Left renal cortex interstitium (tissue), 4 donors: ENCODE measurements around the gene COMMD7. TPM values are rescaled to one million over a fixed set of nuclear protein-coding genes. Genes with fewer than 3 reads are reported as not detected.

Experiments used
- DNase-seq, 4 donors: peaks; one replicate each; pipeline ENCODE4 v3.0.0-alpha.2; 2013; ENCODE audit warnings: low read depth in 4 of 4, low spot score in 2 of 4, missing footprints in 1 of 4
- polyA plus RNA-seq, 4 donors: library from polyadenylated mRNA; unstranded; fragments of 120-200 nt; gene quantifications; one replicate each; pipeline ENCODE4 v1.2.1, GENCODE V29; 2013; ENCODE audit not compliant: insufficient read length in 4 of 4

Gene COMMD7
- polyA plus RNA-seq, 4 donors: 62.1 to 75.2 (median 71.6) TPM

- DNase-seq: no peak
Measured at GRCh38 chr20:32682508-32682987, 60.7 kb downstream of the COMMD7 start.

DNA sequence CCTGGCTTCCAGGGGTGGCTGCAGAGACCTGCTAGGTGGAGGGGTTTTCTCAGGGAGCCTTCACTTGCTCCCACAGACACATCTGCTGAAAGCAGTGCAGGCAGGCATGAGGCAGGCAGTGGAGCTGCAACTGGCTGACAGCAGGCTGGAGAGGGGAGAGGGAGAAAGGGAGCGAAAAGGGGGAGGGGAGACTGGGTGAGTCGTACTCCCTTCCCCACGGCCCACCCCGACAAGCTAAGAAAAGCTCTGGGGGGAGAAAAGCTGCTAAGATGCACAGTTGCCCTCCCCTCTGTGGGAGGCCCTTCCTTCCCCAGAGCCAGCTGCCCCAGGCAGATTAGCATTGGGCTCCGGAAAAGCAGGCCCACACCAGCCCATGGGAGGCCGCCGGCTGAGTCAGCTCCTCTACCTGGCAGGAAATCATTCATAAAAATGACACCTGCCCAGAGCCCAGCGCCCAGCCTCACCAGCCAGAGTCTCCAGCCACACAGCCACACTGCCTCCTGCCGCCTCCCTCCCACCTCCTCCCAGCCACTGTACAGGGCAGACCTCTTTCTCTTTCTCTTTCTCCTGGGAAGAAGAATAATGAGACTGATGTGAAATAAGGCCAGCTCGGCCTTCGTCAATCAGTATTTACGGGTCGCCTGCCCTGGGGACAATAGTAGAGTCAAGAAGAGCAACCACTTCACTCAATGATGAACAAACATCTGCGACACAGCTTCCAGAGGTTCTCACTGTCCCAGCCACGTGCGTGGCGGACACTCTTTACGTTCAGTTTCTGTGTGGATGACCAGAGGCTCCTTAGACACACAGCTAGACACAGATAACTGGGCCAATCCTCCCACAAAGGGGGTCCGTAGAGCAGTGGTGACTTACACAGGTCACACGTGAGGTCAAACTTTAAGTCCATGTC is 61.8 kb downstream of the COMMD7 start:
- DNase-seq: no peak

GRCh38 chr20:32680544-32681174 is 62.6 kb downstream of the COMMD7 start:
- DNase-seq: no peak

GRCh38 chr20:32678948-32679347 is 64.3 kb downstream of the COMMD7 start:
- no peak for DNase-seq

GRCh38 chr20:32675223-32675975 is 67.9 kb downstream of the COMMD7 start:
- DNase-seq: no peak

GRCh38 chr20:32674362-32674789 is 68.9 kb downstream of the COMMD7 start:
- no peak for DNase-seq

DNA sequence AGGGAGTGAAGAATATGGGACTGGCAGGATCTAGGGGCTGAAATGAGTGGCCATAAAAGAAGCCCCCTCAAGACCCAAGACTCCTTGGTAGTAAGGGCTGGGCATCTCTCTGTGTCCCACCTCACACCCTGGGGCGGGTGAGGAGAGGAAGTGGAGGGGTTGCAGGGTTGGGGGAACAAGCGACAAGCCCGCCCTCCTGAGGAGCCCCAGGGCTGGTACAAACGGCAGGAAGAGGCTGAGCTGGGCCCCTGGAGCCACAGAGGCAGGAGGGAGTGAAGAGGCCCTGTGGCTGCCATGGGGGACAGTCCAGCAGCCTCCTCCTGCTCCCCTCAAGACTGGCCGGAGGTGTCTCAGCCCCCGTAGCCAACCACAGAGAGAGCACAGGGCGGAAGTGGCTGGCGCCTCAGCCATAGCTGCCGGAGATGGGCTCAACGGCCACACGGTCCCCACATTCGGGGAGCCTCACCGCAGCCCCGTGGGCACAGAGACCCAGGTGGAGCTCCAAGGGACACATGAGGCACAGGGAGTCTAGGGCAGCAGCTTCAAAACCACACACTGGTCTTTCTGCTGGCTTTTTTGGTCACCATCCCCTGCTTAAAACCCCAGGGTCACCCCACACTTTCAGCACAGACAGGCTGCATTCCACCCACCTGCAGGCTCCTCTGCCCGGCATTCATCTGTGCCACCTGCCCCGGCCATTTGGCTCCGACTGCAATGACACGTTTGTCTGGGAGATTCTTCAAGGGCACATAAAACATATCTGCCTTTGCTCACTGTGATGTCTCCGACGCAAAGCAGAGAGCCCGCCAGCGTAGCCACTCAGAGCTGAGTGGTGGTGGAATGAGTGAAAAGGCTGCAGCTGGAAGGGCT is 70.0 kb downstream of the COMMD7 start:
- no peak for DNase-seq

DNA sequence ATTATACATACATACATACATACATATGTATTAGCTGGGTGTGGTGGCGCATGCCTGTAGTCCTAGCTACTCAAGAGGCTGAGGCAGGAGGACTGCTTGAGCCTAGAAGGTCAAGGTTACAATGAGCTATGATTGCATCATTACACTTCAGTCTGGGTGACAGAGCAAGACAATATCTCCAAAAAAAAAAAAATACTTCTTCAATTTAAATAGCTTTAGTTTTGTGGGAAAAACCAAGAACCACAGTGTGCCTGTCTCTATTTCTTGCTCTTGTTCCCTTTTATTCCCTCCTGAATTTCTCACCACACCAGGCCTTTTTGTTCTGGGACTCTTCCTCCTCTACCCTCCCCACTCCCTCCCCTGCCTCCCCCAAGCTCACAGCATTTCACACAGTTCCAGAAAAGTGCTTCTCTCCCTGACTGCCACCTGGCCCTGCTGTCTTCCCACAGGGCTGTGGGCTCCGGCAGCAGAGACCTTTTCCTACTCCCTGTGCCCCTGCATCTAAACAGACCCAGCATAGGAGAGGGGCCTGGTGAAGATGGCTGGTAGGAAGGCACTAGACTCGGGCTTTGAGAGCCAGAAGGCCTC is 70.8 kb downstream of the COMMD7 start:
- no peak for DNase-seq

DNA sequence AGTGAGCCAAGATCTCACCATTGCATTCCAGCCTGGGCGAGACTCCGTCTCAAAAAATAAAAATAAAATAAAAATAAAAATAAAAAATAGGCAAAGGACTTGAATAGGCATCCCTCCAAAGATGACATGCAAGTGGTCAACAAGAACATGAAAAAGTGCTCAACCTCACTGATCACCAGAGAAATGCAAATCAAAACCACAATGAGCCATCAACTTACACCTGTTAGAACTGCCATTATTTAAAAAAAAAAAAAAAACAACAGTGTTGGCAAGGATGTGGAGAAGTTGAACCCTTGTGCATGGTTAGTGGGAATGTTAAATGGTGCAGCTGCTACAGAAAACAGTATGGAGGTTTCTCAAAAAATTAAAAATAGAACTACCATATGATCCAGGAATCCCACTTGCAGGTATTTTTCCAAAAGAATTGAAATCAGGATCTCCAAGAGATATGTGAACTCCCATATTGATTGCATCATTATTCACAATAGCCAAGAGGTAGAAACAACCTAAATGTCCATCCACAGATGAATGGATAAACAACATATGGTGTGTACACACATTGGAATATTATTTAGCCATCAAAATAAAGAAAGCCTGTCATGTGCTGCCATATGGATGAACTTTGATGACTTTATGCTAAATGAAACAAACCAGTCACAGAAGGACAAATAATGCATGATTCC is 72.4 kb downstream of the COMMD7 start:
- DNase-seq: no peak

DNA sequence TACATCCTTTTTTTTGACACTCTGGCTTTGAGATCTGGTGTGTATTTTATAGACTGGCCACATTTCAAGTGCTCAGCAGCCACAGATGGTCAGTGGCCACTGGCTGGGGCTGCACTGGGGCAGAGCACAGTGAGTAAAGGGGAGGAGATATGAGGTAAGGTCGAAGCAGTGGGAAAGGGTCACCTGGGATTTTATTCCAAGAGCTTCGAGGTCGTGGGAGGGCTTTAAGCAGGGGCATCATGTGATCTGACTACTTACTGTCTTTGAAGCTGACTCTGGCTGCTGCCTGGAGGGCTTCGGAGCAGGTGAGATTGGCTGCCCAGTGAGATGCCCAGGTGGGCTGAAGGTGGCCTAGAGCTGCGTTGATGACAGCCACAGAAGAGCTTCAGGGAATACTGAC is 76.2 kb downstream of the COMMD7 start:
- DNase-seq: no peak

DNA sequence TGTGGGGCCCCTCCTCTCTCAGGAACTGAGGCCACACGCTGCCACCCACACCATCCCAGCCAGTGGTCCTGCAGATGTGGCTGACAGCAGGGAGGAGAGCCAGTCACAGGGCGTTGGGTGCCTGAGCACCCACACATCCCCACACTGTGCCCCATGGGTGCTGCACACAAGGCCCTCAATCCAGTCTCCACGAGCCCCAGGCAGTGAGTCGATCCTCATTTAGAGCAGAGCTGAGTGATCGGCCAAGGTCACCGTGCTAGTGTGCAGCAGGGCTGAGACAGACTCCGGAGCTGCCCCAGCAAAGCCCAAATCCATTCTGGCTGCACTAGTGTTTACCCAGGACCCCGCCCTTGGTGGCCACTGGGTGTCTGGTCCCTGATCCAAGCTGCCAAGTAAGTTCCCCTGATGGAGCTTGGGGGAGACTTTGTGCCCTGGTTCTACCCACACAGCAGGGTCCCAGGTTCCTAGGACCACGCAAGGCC is 78.5 kb downstream of the COMMD7 start:
- no peak for DNase-seq

- DNase-seq: no peak
Measured at GRCh38 chr20:32664012-32664677, 79.1 kb downstream of the COMMD7 start.

DNA sequence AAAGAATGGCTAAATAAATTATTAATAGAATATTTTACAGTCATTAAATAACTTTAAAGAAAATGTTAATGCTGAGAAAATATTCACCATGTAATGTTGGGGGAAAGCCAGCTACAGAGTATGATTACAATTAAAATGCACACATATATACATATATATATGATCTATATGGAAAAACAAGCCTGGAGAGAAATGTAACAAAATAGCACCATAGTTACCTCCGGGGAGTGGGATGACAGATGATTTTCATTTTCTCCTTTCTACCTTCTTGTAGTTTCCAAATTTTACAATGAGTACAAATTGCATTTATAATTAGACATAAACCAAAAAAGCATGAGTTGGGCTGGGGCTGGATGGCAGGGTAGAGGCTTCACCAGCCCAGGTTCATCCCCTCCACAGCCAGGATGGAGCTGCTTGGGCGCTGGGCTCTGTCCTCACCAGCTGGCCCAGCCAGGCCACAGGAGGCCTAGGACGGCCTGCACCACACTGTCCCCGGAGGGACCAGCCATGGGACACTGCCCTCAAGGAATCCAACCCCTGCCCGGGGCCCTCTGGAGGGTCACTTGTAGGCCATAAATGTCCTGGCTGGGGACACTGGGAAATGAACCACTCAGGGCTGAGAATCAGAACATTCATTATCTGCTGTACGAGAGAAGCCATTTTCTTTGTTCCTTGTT is 79.8 kb downstream of the COMMD7 start:
- no peak for DNase-seq

DNA sequence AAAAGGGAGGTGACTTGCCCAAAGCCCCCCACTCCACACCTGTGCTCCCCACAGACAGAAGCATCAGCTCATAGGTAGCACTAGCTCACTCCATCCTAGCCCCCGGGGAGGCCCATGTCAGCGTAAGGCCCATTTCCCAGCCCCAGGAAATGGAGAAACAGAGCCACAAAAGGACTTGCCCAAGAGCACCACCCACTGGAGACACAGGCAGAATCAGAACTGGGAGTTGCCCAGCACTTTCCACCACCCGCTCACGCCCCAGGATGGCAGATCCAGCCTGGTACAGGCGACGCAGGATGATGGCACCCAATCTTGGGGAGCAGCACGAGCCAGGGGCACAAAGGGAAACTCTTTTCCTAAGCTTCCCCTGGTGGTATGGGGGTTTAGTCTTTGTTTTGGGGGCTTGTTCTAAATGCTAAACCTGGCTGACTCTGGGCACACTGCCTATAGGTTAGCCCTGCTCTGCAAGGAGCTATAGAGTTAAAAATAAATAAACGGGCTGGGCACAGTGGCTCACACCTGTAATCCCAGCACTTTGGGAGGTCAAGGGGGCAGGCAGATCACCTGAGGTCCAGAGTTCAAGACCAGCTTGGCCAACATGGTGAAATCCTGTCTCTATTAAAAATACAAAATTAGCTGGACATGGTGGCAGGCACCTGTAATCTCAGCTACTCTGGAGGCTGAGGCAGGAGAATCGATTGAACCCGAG is 81.3 kb downstream of the COMMD7 start:
- no peak for DNase-seq

DNA sequence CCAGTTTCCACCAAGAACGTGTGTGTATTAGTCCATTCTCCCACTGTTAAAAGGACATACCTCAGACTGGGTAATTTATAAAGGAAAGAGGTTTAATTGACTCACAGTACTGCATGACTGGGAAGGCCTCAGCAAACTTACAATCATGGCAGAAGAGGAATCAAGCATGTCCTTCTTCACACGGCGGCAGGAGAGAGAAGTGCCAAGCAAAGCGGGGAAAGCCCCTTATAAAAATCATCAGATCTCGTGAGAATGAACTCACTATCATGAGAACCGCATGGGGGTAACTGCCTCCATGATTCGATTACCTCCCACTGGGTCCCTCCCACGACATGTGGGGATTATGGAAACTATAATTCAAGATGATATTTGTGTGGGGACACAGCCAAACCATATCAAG is 82.6 kb downstream of the COMMD7 start:
- no peak for DNase-seq

GRCh38 chr20:32656827-32657226 is 86.4 kb downstream of the COMMD7 start:
- DNase-seq: no peak

DNA sequence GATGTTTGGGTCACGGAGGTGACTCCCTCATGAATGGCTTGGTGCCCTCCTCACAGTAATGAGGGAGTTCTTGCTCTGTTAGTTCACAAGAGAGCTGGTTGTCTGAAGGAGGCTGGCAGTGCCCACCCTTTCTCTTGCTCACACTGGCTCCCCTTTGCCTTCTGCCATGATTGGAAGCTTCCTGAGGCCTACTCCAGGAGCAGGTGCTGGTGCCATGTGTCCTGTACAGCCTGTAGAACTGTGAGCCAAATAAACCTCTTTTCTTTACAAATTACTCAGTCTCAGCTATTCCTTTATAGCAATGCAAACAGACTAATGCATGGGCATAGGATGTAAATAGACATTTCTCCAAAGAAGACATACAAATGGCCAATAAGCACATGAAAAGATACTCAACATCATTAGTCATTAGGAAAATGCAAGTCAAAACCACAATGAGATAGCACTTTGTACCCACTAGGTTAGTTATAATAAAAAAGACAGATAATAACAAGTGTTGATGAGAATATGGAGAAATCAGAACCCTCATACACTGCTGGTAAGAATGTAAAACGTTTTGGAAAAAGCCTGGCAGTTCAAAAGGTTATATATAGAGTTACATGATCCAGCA is 87.3 kb downstream of the COMMD7 start:
- DNase-seq: no peak
